GM12878 (cell line): ENCODE data around the gene ADA. TPM values are rescaled to one million over a fixed set of nuclear protein-coding genes. Genes with fewer than 3 reads are reported as not detected.

ENCODE experiments used
- ATAC-seq: fragments of 200-7000 bp; cut with Tn5 transposase; 3 replicates; pipeline ENCODE4 v1.9.1; 2020; ENCODE audit warnings: mild to moderate bottlenecking, moderate library complexity
- BruUV-seq: library from RNA; stranded (reverse); fragments of 400-500 nt; replicated peaks from 2 replicates; lab custom pipeline; 2021; lab: Mats Ljungman, UMichigan
- CTCF ChIA-PET: fragments of 300-600 bp; sonication (Branson Sonifier 250); formaldehyde crosslinking; extraction: SDS; loops from one replicate; lab custom pipeline; 2021; ENCODE audit warnings: inconsistent platforms; lab: Yijun Ruan, JAX
- POLR2A ChIA-PET: fragments of 350-600 bp; formaldehyde crosslinking; extraction: SDS; loops from one replicate; lab custom pipeline; 2021; ENCODE audit warnings: inconsistent platforms; lab: Charles Lee
- RAD21 ChIA-PET: fragments of 300-600 bp; sonication (Branson Sonifier 250); formaldehyde crosslinking; loops from one replicate; lab custom pipeline; 2023; ENCODE audit warnings: antibody characterized with exemption; ENCODE audit not compliant: unreplicated experiment; lab: Charles Lee
- SMC1A ChIA-PET: fragments of 300-600 bp; sonication (Branson Sonifier 250); formaldehyde crosslinking; loops from one replicate; lab custom pipeline; 2023; ENCODE audit not compliant: unreplicated experiment, uncharacterized antibody; lab: Charles Lee
- DNase-seq: peaks from one replicate; pipeline ENCODE4 v3.0.0-alpha.2; 2011; ENCODE audit warnings: low read depth, low spot score
- FAIRE-seq: peaks from 3 replicates; lab custom pipeline; 2011; peaks lifted over from hg19 to GRCh38; lab: Jason Lieb, UNC
- H2AFZ ChIP-seq: 2 replicates; pipeline ENCODE4 v1.6.0; 2011; ENCODE audit warnings: low read depth, low read length, control low read depth; ENCODE audit not compliant: control insufficient read depth
- H3K27ac ChIP-seq: 2 replicates; pipeline ENCODE4 v1.5.1; 2011; ENCODE audit warnings: control low read depth; ENCODE audit not compliant: control insufficient read depth, insufficient read depth
- H3K27me3 ChIP-seq, 2 experiments: replicated peaks in 1 of 2; 2 replicates each; pipeline versions ENCODE4 v1.6.0 to v1.6.1; 2011; ENCODE audit warnings: low read length in 1 of 2; ENCODE audit not compliant: control insufficient read depth in 2 of 2, insufficient read depth in 2 of 2
- H3K36me3 ChIP-seq, 2 experiments: 2 replicates each; pipeline ENCODE4 v1.5.1; 2011; ENCODE audit warnings: low read length in 1 of 2; ENCODE audit not compliant: control insufficient read depth in 2 of 2, insufficient read depth in 2 of 2
- H3K4me1 ChIP-seq: 2 replicates; pipeline ENCODE4 v1.6.1; 2011; ENCODE audit warnings: mild to moderate bottlenecking, low read length, moderate library complexity, mixed read lengths; ENCODE audit not compliant: control insufficient read depth, insufficient read depth
- H3K4me2 ChIP-seq: 2 replicates; pipeline ENCODE4 v1.6.0; 2011; ENCODE audit warnings: control low read depth; ENCODE audit not compliant: control insufficient read depth, insufficient read depth
- H3K4me3 ChIP-seq: fragments of 200-600 bp; sonication (generic); 2 replicates; pipeline ENCODE4 v1.5.1; 2016
- H3K79me2 ChIP-seq: 2 replicates; pipeline ENCODE4 v1.6.0; 2011; ENCODE audit warnings: low read length; ENCODE audit not compliant: control insufficient read depth, insufficient read depth
- H3K9ac ChIP-seq: 2 replicates; pipeline ENCODE4 v1.8.0; 2011; ENCODE audit warnings: low read length, control low read depth, mixed read lengths; ENCODE audit not compliant: control insufficient read depth, insufficient read depth
- H3K9me3 ChIP-seq: replicated peaks from 3 replicates; pipeline ENCODE4 v1.5.1; 2011; ENCODE audit warnings: mild to moderate bottlenecking, low read length; ENCODE audit not compliant: control insufficient read depth, insufficient read depth
- H4K20me1 ChIP-seq: 2 replicates; pipeline ENCODE4 v1.6.0; 2011; ENCODE audit not compliant: control insufficient read depth, insufficient read depth
- BACH1 ChIP-seq: fragments of 450-650 bp; IDR thresholded peaks from 2 replicates; pipeline ENCODE4 v1.6.1; 2017; ENCODE audit warnings: mild to moderate bottlenecking, borderline replicate concordance
- BMI1 ChIP-seq: fragments of 450-650 bp; IDR thresholded peaks from 2 replicates; pipeline ENCODE4 v1.6.1; 2016; ENCODE audit warnings: mild to moderate bottlenecking, moderate library complexity, borderline replicate concordance
- CREM ChIP-seq: IDR thresholded peaks from 2 replicates; pipeline ENCODE4 v1.6.1; 2014; ENCODE audit warnings: antibody characterized with exemption, low read depth
- JUNB ChIP-seq: IDR thresholded peaks from 2 replicates; pipeline ENCODE4 v1.6.1; 2016; ENCODE audit warnings: antibody characterized with exemption, mild to moderate bottlenecking
- MXI1 ChIP-seq: fragments of 150-350 bp; IDR thresholded peaks from 2 replicates; pipeline ENCODE4 v1.6.1; 2011; ENCODE audit warnings: low read depth, mild to moderate bottlenecking, inconsistent platforms, low read length, improper control_type of control experiment
- NR2C1 ChIP-seq: fragments of 450-650 bp; IDR thresholded peaks from 2 replicates; pipeline ENCODE4 v1.6.1; 2017; ENCODE audit warnings: antibody characterized with exemption, mild to moderate bottlenecking, moderate library complexity
- RUNX3 ChIP-seq: IDR thresholded peaks from 2 replicates; pipeline ENCODE4 v1.6.1; 2012; ENCODE audit warnings: low read length, inconsistent platforms
- SMAD1 ChIP-seq: fragments of 450-650 bp; IDR thresholded peaks from 2 replicates; pipeline ENCODE4 v1.6.1; 2018; ENCODE audit warnings: mild to moderate bottlenecking, low read depth; ENCODE audit not compliant: partially characterized antibody
- SRF ChIP-seq, 2 experiments: IDR thresholded peaks; 2 replicates each; pipeline ENCODE4 v1.6.1; 2011; ENCODE audit warnings: low read depth in 2 of 2, low read length in 2 of 2, mild to moderate bottlenecking in 1 of 2, moderate library complexity in 1 of 2
- TCF7 ChIP-seq: IDR thresholded peaks from 2 replicates; pipeline ENCODE4 v1.6.1; 2014; ENCODE audit warnings: antibody characterized with exemption, borderline replicate concordance
- ZBED1 ChIP-seq: IDR thresholded peaks from 2 replicates; pipeline ENCODE4 v1.6.1; 2016; ENCODE audit warnings: borderline replicate concordance
- ZNF217 ChIP-seq: fragments of 450-650 bp; IDR thresholded peaks from 2 replicates; pipeline ENCODE4 v1.6.1; 2017; ENCODE audit warnings: antibody characterized with exemption, mild to moderate bottlenecking
- WGBS: methylation state at CpG from one replicate; pipeline ENCODE4 v1.1.6; 2016; ENCODE audit warnings: low lambda C conversion rate; ENCODE audit not compliant: insufficient replicate concordance, insufficient coverage; ENCODE audit errors: missing lambda C conversion rate; 5-methylcytosine and 5-hydroxymethylcytosine counted together
- in situ Hi-C: fragments of 300-500 bp; cut with MboI; formaldehyde crosslinking; loops from 9 replicates; pipeline ENCODE4 v1.14.3; 2018; ENCODE audit warnings: mixed read lengths
- intact Hi-C: fragments of 100-400 bp; cut with micrococcal nuclease; formaldehyde crosslinking; loops from one replicate; pipeline ENCODE4 v1.14.2; 2022; ENCODE audit not compliant: unreplicated experiment
- polyA plus RNA-seq, 11 experiments: library from polyadenylated mRNA; depleted of rRNA in 4 of 11; unstranded in 6 of 11; stranded (reverse) in 5 of 11; fragments of >200 nt; fragmentation: Nextera tagmentation in 4 of 11; fragmentation: Illumina TruSeq in 1 of 11; extraction: Ambion mirVana in 4 of 11; extraction: Trizol in 1 of 11; gene quantifications; 1 replicate in 1 of 11; 2 replicates in 10 of 11; pipeline versions ENCODE4 v1.2.1 to v1.2.3, GENCODE V29; 2011 to 2016; ENCODE audit warnings: inconsistent platforms in 2 of 11, missing spikeins in 2 of 11, low read depth in 1 of 11
- total RNA-seq, 4 experiments: library from RNA; depleted of rRNA in 3 of 4; stranded (reverse); fragments of >200 nt in 3 of 4; fragmentation: Illumina TruSeq in 1 of 4; extraction: Trizol in 1 of 4; gene quantifications; 2 replicates each; pipeline versions ENCODE4 v1.2.1 to v1.2.3, GENCODE V29; 2013 to 2021
- TF ChIP-seq, protein P1 (sequence below): fragments of 450-650 bp; IDR thresholded peaks from 2 replicates; pipeline ENCODE4 v1.6.1; 2017; ENCODE audit warnings: mild to moderate bottlenecking, moderate library complexity
- TF ChIP-seq, protein P2 (sequence below): fragments of 450-650 bp; IDR thresholded peaks from 2 replicates; pipeline ENCODE4 v1.6.1; 2017; ENCODE audit warnings: low read depth, mild to moderate bottlenecking, moderate library complexity
- TF ChIP-seq, protein P3 (sequence below): fragments of 450-650 bp; IDR thresholded peaks from 2 replicates; pipeline ENCODE4 v1.6.1; 2016; ENCODE audit warnings: mild to moderate bottlenecking, moderate library complexity, borderline replicate concordance

Gene ADA
- total and polyA plus RNA-seq, 10 of the 15 experiments (the other 5 are each of a cell fraction or from before 2014, with no cell fraction given) = 40.9 to 217 (median 90.8) TPM

DNA sequence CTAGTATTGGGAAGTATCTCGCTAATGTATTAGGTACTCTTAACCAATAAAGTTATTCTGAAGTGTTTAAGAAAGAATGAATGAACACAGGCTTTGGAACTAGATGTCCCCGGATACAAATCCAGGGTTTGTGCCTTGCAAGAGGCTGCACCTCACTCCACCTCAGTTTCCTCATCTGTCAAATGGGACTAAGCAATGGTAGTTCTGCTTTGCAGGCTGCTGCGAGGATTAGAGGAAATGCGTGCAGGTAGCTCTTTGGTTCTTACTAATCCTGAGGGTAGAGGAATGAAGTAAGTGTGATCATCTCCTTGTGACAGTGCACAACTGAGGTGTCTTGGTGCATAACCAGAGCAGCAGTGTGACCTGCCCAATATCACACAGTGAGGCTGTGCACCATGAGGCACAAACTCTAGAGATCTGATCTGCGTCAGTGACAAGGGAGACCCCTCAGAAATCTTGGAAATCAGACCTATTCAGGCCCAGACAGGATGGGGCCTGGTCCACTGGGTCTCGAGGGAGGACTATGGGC is 26.7 kb downstream of the ADA start:
- H2AFZ ChIP-seq = no peak overlapping the region
- WGBS = 56% methylated on average over 6 of the region's 6 CpGs
- intact Hi-C loops (no loop called here), in situ Hi-C loops (no loop called here)
- H4K20me1 ChIP-seq = no peaks in the 10 kb centered on the region
- H3K27me3 ChIP-seq = no peaks in the 10 kb centered on the region
- no peak for DNase-seq
- POLR2A ChIA-PET = no interaction called here
- no TSS peak for BruUV-seq
- no peak for ATAC-seq
- H3K9ac ChIP-seq = no peak overlapping the region
- H3K36me3 ChIP-seq = peaks cover 32 to 40% of the 10 kb centered on the region in 2 experiments
- no peaks in the 10 kb centered on the region; the same call in 1 of the 3 replicates for H3K9me3 ChIP-seq
- H3K4me2 ChIP-seq = no peak overlapping the region
- H3K27ac ChIP-seq = no peak overlapping the region
- FAIRE-seq = no peak
- H3K79me2 ChIP-seq = no peaks in the 10 kb centered on the region
- CTCF ChIA-PET = interaction anchor here (3.3 kb wide), 1 partner anchor 59 kb away, joined by 13 read pairs; no protein-coding TSS in a partner anchor
- no peak overlapping the region for H3K4me3 ChIP-seq
- RAD21 ChIA-PET = no interaction called here
- no peaks in the 10 kb centered on the region for H3K4me1 ChIP-seq
- SMC1A ChIA-PET = interaction anchor here (1.1 kb wide), 1 partner anchor 59 kb away, joined by 3 read pairs; no protein-coding TSS in a partner anchor
- TF ChIP-seq RUNX3 = no peak
- no peak for TF ChIP-seq BACH1
- TF ChIP-seq, protein P1, sequence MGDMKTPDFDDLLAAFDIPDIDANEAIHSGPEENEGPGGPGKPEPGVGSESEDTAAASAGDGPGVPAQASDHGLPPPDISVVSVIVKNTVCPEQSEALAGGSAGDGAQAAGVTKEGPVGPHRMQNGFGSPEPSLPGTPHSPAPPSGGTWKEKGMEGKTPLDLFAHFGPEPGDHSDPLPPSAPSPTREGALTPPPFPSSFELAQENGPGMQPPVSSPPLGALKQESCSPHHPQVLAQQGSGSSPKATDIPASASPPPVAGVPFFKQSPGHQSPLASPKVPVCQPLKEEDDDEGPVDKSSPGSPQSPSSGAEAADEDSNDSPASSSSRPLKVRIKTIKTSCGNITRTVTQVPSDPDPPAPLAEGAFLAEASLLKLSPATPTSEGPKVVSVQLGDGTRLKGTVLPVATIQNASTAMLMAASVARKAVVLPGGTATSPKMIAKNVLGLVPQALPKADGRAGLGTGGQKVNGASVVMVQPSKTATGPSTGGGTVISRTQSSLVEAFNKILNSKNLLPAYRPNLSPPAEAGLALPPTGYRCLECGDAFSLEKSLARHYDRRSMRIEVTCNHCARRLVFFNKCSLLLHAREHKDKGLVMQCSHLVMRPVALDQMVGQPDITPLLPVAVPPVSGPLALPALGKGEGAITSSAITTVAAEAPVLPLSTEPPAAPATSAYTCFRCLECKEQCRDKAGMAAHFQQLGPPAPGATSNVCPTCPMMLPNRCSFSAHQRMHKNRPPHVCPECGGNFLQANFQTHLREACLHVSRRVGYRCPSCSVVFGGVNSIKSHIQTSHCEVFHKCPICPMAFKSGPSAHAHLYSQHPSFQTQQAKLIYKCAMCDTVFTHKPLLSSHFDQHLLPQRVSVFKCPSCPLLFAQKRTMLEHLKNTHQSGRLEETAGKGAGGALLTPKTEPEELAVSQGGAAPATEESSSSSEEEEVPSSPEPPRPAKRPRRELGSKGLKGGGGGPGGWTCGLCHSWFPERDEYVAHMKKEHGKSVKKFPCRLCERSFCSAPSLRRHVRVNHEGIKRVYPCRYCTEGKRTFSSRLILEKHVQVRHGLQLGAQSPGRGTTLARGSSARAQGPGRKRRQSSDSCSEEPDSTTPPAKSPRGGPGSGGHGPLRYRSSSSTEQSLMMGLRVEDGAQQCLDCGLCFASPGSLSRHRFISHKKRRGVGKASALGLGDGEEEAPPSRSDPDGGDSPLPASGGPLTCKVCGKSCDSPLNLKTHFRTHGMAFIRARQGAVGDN = no peak
- TF ChIP-seq, protein P2, sequence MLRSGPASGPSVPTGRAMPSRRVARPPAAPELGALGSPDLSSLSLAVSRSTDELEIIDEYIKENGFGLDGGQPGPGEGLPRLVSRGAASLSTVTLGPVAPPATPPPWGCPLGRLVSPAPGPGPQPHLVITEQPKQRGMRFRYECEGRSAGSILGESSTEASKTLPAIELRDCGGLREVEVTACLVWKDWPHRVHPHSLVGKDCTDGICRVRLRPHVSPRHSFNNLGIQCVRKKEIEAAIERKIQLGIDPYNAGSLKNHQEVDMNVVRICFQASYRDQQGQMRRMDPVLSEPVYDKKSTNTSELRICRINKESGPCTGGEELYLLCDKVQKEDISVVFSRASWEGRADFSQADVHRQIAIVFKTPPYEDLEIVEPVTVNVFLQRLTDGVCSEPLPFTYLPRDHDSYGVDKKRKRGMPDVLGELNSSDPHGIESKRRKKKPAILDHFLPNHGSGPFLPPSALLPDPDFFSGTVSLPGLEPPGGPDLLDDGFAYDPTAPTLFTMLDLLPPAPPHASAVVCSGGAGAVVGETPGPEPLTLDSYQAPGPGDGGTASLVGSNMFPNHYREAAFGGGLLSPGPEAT = no peak
- TF ChIP-seq BMI1 = no peak
- TF ChIP-seq ZBED1 = no peak
- no peak for TF ChIP-seq ZNF217
- TF ChIP-seq NR2C1 = no peak
- no peak for TF ChIP-seq JUNB
- no peak for TF ChIP-seq CREM
- TF ChIP-seq, protein P3, sequence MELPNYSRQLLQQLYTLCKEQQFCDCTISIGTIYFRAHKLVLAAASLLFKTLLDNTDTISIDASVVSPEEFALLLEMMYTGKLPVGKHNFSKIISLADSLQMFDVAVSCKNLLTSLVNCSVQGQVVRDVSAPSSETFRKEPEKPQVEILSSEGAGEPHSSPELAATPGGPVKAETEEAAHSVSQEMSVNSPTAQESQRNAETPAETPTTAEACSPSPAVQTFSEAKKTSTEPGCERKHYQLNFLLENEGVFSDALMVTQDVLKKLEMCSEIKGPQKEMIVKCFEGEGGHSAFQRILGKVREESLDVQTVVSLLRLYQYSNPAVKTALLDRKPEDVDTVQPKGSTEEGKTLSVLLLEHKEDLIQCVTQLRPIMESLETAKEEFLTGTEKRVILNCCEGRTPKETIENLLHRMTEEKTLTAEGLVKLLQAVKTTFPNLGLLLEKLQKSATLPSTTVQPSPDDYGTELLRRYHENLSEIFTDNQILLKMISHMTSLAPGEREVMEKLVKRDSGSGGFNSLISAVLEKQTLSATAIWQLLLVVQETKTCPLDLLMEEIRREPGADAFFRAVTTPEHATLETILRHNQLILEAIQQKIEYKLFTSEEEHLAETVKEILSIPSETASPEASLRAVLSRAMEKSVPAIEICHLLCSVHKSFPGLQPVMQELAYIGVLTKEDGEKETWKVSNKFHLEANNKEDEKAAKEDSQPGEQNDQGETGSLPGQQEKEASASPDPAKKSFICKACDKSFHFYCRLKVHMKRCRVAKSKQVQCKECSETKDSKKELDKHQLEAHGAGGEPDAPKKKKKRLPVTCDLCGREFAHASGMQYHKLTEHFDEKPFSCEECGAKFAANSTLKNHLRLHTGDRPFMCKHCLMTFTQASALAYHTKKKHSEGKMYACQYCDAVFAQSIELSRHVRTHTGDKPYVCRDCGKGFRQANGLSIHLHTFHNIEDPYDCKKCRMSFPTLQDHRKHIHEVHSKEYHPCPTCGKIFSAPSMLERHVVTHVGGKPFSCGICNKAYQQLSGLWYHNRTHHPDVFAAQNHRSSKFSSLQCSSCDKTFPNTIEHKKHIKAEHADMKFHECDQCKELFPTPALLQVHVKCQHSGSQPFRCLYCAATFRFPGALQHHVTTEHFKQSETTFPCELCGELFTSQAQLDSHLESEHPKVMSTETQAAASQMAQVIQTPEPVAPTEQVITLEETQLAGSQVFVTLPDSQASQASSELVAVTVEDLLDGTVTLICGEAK = no peak
- TF ChIP-seq SMAD1 = no peak
- no peak for TF ChIP-seq TCF7
- no peak for TF ChIP-seq SRF (IDR thresholded peaks at IDR 0.05; ENCODE audit: low read depth in 2 of 2, low read length in 2 of 2)
- no peak for TF ChIP-seq MXI1
